Measurements from ENCODE around the gene CYP2U1.

The CYP2U1 gene

GRCh38 chr4:107987916-107988762 lies 56.8 kb downstream of the CYP2U1 start:
- DNase-seq (ENCODE audit: low read depth), result no peak

GRCh38 chr4:107988763-107989035 lies 57.4 kb downstream of the CYP2U1 start:
- no peak for DNase-seq (ENCODE audit: low read depth)

GRCh38 chr4:107989162-107989536 lies 57.8 kb downstream of the CYP2U1 start:
- DNase-seq (ENCODE audit: low read depth), result no peak

GRCh38 chr4:107989537-107990386 lies 58.4 kb downstream of the CYP2U1 start, which contains the start of gene HADH:
HADH (plus strand) TSS chr4:107989889; CDS start chr4:107989933, 44 bp downstream.
- peak; percentile 91 for DNase-seq (ENCODE audit: low read depth)

GRCh38 chr4:107991945-107992630 lies 60.7 kb downstream of the CYP2U1 start:
- no peak for DNase-seq (ENCODE audit: low read depth)

GRCh38 chr4:107993969-107994368 lies 62.6 kb downstream of the CYP2U1 start:
- DNase-seq (ENCODE audit: low read depth), result no peak

- DNase-seq (ENCODE audit: low read depth), result no peak
Observed at GRCh38 chr4:107994894-107995293, 63.5 kb downstream of the CYP2U1 start.

GRCh38 chr4:107996949-107997788 lies 65.8 kb downstream of the CYP2U1 start:
- no peak for DNase-seq (ENCODE audit: low read depth)

- DNase-seq (ENCODE audit: low read depth), result no peak
Observed at GRCh38 chr4:107997794-107998193, 66.4 kb downstream of the CYP2U1 start.

GRCh38 chr4:107999932-108000539 lies 68.7 kb downstream of the CYP2U1 start:
- no peak for DNase-seq (ENCODE audit: low read depth)

GRCh38 chr4:108001540-108002135 lies 70.3 kb downstream of the CYP2U1 start:
- DNase-seq (ENCODE audit: low read depth), result no peak
